Fibroblast of mammary gland (primary cell): ENCODE data around the gene PRSS8.

Source experiments
- DNase-seq: peaks from one replicate; pipeline ENCODE4 v3.0.0-alpha.2; 2010; ENCODE audit warnings: low read depth
- H3K4me3 ChIP-seq: 2 replicates; pipeline ENCODE4 v1.5.1; 2011; ENCODE audit warnings: low read depth, mild to moderate bottlenecking, low read length, moderate library complexity; ENCODE audit not compliant: control insufficient read depth
- TF ChIP-seq, protein P1 (sequence below): conservative IDR thresholded peaks from 2 replicates; pipeline ENCODE4 v1.5.1; 2011; ENCODE audit warnings: low read depth, low read length, inconsistent platforms; ENCODE audit not compliant: control insufficient read depth, insufficient read depth

The PRSS8 gene

DNA sequence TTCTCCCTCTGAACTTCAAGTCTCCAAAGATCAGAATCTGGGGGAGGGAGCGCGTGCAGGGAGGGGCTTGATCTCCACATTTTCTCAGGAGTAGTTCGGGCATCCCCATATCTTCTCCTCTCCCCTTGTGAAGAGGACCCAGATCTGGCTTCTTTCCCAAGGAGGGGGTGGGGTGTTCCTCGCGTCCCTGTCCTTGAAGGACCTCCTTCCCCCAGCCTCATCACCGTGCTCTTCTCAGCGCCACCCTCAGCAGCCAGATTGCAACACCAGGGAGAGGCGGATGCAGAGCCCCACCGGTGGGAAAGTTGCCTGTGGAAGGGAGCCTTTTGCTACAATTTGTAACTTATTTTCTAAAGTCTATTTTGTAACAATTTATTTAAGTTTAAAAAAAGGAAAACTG is 52.4 kb downstream of the PRSS8 start:
- TF ChIP-seq, protein P1, sequence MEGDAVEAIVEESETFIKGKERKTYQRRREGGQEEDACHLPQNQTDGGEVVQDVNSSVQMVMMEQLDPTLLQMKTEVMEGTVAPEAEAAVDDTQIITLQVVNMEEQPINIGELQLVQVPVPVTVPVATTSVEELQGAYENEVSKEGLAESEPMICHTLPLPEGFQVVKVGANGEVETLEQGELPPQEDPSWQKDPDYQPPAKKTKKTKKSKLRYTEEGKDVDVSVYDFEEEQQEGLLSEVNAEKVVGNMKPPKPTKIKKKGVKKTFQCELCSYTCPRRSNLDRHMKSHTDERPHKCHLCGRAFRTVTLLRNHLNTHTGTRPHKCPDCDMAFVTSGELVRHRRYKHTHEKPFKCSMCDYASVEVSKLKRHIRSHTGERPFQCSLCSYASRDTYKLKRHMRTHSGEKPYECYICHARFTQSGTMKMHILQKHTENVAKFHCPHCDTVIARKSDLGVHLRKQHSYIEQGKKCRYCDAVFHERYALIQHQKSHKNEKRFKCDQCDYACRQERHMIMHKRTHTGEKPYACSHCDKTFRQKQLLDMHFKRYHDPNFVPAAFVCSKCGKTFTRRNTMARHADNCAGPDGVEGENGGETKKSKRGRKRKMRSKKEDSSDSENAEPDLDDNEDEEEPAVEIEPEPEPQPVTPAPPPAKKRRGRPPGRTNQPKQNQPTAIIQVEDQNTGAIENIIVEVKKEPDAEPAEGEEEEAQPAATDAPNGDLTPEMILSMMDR, result no peak
- no peak for DNase-seq
- no peak overlapping the region for H3K4me3 ChIP-seq

DNA sequence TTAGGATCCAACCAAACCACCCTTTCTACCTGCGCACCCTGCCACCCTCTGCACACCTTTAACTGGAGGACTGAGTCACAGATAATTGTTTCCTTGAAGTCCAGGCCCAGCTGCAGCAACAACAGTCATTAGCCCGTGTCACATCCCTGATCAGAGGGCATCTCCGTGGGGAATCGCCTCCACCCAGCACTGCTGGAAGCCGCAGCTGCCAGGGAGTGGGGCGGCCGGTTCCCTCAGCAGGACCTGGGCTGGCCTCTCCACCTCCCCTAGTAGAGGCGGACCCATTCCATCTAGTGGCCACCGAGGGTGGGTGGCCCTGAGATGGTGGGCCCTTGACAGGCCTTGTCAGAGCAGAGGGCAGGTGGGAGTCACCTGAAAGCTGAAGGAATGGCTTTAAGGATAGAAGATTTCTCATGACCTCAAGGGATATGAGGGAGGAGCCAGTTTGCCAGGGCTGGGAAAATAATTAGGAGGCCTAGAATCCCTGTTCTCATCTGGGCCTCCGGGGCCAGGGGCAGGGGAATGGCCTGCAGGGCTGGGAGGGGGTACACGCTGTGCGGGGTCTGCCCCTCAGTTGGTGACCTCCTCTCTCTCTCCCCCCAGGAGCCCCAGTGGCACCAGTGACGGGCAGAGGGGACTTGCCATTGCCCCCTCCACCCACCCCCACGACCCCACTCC is 53.0 kb downstream of the PRSS8 start:
- no peak for DNase-seq
- TF ChIP-seq, protein P1, result no peak
- no peak overlapping the region for H3K4me3 ChIP-seq
